Measurements from ENCODE around the gene OSER1. TPM values are rescaled to one million over a fixed set of nuclear protein-coding genes. Genes with fewer than 3 reads are reported as not detected.

Gene OSER1
- total RNA-seq, 1 donor from 2014 or later = 47.3 TPM

DNA sequence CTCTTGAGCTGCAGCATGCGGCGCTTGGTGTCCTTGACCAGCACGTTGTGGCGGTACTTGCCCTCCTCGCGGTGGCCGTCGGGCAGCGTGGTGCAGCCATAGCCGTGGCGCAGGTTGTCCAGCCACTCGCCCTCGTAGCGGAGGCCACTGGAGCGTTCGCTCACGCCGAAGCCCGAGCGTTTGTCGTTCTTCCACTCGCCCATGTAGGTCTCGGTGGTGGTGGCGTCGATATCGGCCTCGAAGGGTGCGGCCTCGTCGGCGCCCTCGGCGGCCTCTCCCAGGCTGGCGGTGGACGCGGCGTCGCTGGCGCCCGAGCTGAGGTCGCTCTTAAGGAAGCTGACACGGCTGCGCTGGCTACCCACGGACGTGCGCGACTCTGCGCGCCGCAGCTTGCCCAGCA, 50.9 kb downstream of the OSER1 start:
- H3K4me3 Mint-ChIP-seq = no peak overlapping the region
- H3K36me3 Mint-ChIP-seq (ENCODE audit: low read depth) = no peaks in the 10 kb centered on the region
- DNase-seq = no peak
- intact Hi-C loops (cut with micrococcal nuclease) = no loop called here
- peaks cover 3% of the 10 kb centered on the region for H3K9me3 Mint-ChIP-seq
- peaks cover 21% of the 10 kb centered on the region for H3K27me3 Mint-ChIP-seq
- POLR2A ChIA-PET = no interaction called here
- no peak for ATAC-seq (ENCODE audit: low read depth)
- CTCF ChIA-PET = no interaction called here
- H3K27ac Mint-ChIP-seq = no peak overlapping the region
- H3K4me1 Mint-ChIP-seq = no peaks in the 10 kb centered on the region
- TF ChIP-seq, protein P1, sequence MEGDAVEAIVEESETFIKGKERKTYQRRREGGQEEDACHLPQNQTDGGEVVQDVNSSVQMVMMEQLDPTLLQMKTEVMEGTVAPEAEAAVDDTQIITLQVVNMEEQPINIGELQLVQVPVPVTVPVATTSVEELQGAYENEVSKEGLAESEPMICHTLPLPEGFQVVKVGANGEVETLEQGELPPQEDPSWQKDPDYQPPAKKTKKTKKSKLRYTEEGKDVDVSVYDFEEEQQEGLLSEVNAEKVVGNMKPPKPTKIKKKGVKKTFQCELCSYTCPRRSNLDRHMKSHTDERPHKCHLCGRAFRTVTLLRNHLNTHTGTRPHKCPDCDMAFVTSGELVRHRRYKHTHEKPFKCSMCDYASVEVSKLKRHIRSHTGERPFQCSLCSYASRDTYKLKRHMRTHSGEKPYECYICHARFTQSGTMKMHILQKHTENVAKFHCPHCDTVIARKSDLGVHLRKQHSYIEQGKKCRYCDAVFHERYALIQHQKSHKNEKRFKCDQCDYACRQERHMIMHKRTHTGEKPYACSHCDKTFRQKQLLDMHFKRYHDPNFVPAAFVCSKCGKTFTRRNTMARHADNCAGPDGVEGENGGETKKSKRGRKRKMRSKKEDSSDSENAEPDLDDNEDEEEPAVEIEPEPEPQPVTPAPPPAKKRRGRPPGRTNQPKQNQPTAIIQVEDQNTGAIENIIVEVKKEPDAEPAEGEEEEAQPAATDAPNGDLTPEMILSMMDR (IDR thresholded peaks at IDR 0.05) = no peak

DNA sequence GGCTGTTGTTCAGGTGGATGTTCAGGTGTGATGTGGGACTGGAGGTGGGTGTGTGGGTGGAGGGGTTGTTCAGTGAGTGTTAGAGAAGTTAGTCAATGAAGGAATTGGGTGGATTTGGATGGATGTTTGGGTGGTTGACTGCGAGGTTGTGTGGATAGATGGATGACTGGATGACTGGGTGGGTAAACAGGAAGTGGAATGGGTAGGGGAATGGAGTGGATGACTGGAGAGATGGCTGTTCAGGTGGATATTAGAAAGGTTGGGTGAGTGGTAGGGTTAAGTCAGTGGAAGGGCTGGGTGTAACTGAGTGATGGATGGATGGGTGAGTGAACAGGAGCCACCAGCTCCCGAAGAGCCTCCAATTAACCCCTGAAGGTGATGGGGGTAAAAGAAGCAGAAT, 51.4 kb downstream of the OSER1 start:
- H3K27me3 Mint-ChIP-seq = peaks cover 22% of the 10 kb centered on the region
- peaks cover 3% of the 10 kb centered on the region for H3K9me3 Mint-ChIP-seq
- no peaks in the 10 kb centered on the region for H3K36me3 Mint-ChIP-seq (ENCODE audit: low read depth)
- POLR2A ChIA-PET = no interaction called here
- no peak overlapping the region for H3K27ac Mint-ChIP-seq
- no peaks in the 10 kb centered on the region for H3K4me1 Mint-ChIP-seq
- TF ChIP-seq, protein P1 (IDR thresholded peaks at IDR 0.05) = no peak
- intact Hi-C loops (cut with micrococcal nuclease) = no loop called here
- DNase-seq = no peak
- CTCF ChIA-PET = no interaction called here
- H3K4me3 Mint-ChIP-seq = no peak overlapping the region
- no peak for ATAC-seq (ENCODE audit: low read depth)

DNA sequence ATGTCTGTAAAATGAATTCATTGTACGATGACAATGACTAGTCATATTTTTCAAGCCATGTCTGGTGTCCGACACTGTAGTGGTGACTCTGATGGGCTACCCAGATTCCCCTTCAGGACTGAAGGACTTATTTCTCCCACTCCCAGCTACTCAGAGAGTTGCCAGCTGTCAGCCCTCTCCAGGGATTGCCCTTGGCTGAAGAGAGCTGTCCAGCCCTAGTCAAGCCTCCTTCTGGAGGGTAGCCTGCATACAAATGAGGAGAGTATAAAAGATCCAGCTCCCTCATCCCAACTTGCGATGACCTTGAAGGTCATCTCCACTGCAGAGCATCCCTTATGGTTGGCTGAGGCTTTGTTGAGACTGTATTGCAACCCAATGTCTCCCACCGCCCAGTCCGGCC, 53.5 kb downstream of the OSER1 start:
- peaks cover 14% of the 10 kb centered on the region for H3K27me3 Mint-ChIP-seq
- H3K36me3 Mint-ChIP-seq (ENCODE audit: low read depth) = no peaks in the 10 kb centered on the region
- CTCF ChIA-PET = no interaction called here
- DNase-seq (no peak), ATAC-seq (ENCODE audit: low read depth) (no peak)
- intact Hi-C loops (cut with micrococcal nuclease) = no loop called here
- no peaks in the 10 kb centered on the region for H3K9me3 Mint-ChIP-seq
- no peaks in the 10 kb centered on the region for H3K4me1 Mint-ChIP-seq
- no peak overlapping the region for H3K27ac Mint-ChIP-seq
- no peak overlapping the region for H3K4me3 Mint-ChIP-seq
- TF ChIP-seq, protein P1 (IDR thresholded peaks at IDR 0.05) = no peak
- POLR2A ChIA-PET = no interaction called here

DNA sequence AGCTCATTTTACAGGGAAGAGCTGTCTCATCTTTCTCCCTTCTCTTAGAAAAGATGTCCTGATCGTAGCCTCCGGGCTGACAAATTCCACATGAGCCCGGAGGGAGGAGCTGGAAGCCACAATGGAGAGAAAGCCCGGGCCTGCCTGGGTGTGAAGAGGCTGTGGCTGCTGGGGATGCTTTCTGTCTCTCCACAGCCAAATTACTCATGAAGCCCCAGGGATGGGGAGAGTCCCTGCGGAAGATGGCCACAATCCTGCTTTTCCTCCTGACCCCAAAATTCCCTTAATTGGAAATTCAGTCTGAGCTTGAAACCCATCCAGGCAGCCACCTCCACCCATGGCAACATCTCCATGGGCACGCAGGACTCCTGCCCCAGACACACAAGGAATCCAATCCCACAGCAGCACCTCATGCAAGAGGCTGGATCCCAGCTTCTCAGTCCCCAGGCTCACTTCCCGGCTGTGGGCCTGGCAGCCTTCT, 56.0 kb downstream of the OSER1 start:
- Mint-ChIP-seq H3K27ac (no peak overlapping the region), H3K9me3 (no peaks in the 10 kb centered on the region), H3K4me3 (no peak overlapping the region), H3K36me3 (ENCODE audit: low read depth) (no peaks in the 10 kb centered on the region), H3K27me3 (peaks cover 11% of the 10 kb centered on the region), H3K4me1 (no peaks in the 10 kb centered on the region)
- intact Hi-C loops (cut with micrococcal nuclease) = no loop called here
- ChIA-PET CTCF (no interaction called here), POLR2A (no interaction called here)
- TF ChIP-seq, protein P1 (IDR thresholded peaks at IDR 0.05) = no peak
- no peak for ATAC-seq (ENCODE audit: low read depth)
- DNase-seq = no peak

DNA sequence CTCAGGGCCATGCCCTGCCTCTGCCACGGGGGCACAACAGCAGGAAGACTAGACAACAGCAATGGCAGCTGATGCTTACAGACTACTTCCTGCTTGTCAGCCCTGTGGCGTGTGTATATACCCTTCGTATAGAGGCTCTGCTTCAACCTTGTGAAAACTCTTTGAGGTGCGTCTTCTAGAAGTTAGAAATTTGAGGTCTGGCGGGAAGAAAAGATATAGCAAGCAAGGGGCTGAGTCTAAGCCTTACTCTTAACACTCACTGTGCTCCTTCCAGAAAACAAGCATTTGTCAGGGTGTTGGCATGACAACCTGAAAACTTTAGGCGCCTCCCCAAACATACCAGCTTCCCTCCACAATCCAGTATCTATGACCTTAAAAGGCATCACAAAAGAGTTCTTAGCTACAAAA, 56.9 kb downstream of the OSER1 start:
- ATAC-seq (ENCODE audit: low read depth) = no peak
- no peak for DNase-seq

More for the DNA sequence above, 56.9 kb downstream of the OSER1 start:
- POLR2A ChIA-PET = no interaction called here
- TF ChIP-seq, protein P1 (IDR thresholded peaks at IDR 0.05) = no peak
- Mint-ChIP-seq H3K27me3 (peaks cover 11% of the 10 kb centered on the region), H3K4me1 (no peaks in the 10 kb centered on the region), H3K27ac (no peak overlapping the region), H3K9me3 (no peaks in the 10 kb centered on the region), H3K36me3 (ENCODE audit: low read depth) (no peaks in the 10 kb centered on the region), H3K4me3 (no peak overlapping the region)
- CTCF ChIA-PET = no interaction called here
- intact Hi-C loops (cut with micrococcal nuclease) = no loop called here
